GM19468 (cell line): Measurements from ENCODE around the gene OTOGL.

Source experiments
- ATAC-seq: cut with Tn5 transposase; IDR thresholded peaks from one replicate; pipeline ENCODE4 v1.9.1; 2021; ENCODE audit warnings: mild to moderate bottlenecking, moderate library complexity, moderate number of reproducible peaks; ENCODE audit not compliant: unreplicated experiment; ENCODE audit errors: extremely low read depth

The OTOGL gene

DNA sequence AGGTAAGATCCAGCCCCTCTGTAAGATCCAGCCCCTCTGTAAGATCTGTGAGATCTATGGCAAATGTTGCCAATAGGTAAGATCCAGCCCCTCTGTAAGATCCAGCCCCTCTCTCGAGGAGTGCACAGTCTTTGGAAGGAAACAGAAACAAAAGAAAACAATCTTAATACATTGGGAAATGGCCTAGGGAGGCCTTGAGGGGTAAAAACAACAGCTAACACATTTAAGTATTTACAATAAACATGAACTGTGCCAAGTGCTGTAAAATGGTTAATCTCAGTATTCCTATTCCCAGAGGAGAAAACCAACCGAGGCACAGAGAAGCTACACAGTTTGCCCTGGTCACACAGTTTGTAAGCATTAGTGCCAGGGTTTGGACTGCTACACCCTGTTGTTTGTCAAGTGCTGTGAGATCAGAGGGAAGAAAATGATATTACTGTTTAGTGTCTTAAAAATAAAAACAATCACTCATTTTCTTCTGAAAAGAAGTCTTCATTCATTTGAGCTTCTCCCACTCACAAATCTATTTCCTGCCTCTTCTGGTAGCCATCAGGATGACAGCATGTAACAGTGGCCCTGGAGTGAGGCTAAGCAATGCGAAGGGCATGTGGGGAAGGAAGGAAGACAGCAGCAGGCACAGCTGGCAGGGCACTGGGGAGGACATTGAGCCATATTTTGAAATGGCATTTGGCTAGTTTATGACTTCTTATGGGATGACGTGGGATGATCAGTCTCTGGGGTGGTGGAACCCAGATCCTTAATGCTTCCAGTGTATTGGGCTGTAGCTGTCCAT lies 226.0 kb downstream of the OTOGL start:
- no peak for ATAC-seq

DNA sequence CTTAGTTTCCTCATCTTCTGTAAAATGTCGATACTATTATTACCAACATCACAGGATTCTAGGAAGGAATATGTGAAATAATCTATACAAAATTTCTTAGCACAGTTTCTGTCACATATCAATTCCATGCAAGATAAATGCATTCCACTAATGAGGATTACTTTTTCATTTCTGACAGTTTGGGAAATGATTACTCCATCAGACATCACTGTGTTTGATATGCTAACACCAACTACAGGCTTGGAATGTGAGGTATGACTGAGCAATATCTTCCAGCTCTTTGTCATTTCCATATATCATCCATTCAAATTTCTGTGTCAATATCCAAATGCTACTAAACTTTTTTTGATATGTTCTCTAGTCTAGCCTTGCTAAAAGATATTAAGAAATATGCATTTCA lies 233.5 kb downstream of the OTOGL start:
- no peak for ATAC-seq

DNA sequence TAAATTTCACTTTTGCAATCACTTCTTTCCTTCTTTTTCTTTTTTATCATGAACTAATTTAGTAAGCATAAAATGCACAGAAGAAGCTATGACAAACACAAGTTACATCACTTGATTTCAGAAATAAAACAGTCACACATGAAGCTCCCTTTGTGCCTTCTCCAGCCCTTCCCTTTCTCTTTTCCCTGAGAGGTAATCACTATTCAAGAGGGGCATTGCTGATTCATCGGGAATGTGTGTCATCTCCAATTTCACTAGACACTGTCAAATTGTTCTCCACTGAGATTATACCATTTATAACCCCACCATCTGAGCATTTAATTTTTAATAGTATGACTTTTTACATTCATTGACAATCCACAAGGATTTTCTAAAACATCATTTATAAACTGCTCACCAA lies 253.1 kb downstream of the OTOGL start:
- no peak for ATAC-seq

DNA sequence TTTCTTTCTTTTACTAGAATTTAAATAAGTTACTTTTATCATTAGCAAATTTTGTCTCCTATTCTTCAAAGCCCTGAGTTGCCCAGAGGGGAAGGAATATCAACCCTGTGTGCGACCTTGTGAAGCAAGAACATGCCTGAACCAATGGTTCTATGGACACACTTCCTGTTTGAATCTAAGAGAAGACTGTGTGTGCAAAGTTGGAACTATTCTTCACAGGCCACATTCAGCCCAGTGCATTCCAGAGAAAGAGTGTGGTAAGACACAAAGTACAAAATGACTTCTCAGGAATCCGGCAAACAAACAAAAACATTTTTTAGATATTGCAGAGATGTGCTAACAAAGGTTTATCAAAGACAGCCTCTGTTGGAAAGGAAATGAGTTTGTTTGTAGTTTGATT lies 253.9 kb downstream of the OTOGL start:
- no peak for ATAC-seq

DNA sequence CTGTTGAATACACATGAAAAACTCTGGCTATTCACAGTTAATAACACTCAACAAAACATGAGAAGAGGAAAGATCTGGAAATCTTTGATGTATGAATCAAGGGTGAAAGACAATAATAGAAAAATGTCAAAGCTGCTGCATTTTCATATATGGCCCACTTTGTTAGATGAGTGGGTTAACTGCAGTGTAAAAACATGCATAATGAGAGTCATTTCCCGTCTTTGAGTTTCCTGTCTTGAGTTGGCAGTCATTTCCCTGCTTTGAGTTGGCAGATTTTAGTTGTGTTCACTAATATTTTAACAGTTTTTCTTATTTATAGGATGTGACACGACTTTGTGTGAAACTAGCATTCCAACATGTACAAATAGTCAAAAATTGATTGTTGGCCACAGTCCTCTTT lies 256.8 kb downstream of the OTOGL start:
- ATAC-seq, result no peak

DNA sequence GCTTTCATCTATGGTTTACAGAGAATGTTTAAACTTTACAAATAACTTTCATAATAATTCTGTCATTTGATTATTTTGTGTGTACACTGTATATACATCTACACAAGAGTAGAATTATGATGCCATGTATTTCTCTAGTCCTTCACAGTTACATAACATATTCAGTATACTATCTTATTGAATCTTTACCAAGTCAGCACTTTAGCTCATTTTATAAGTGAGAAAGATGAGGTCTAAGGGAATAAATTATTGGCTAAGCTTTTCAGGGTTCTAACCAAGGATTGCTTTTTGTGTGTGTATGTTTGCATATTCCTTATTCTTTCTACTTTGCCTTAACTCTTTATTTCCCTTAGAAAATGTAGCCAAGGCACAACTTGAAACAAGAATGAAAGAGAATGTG lies 260.4 kb downstream of the OTOGL start:
- no peak for ATAC-seq

DNA sequence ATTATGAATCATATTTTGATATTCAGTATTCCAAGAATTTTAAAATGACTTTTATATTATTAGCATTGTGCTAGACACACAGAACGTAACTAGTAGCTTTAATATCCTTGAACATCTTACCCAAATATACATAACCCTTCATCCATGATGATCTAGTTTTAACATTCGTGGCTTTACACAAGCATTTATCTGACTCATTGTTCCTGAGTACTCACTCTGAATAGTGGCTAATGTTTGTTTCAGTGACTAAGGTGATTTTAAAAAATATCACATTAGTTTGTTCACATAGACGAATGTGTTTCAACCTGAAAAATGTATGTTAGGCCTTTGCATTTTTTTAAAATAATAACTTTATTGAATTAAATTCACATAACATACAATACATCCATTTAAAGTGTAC lies 264.7 kb downstream of the OTOGL start:
- no peak for ATAC-seq

DNA sequence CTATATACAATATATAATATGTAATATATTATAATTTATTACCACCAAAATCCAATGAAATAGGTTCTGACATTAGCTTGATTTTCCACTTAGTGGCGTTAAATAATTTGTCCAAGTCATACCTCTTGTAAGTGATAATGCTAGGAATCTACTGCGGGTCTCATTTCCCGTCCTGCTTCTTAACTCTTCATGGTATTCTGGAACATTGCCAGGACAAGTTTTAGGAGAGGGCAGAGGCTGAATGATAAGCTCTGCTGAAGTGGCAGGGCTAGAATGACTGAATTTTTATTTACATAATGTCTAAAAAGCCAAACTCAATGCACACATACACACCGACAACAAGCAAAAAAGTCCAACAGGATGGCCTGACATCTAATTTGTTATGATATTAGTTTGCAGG lies 274.3 kb downstream of the OTOGL start:
- no peak for ATAC-seq

DNA sequence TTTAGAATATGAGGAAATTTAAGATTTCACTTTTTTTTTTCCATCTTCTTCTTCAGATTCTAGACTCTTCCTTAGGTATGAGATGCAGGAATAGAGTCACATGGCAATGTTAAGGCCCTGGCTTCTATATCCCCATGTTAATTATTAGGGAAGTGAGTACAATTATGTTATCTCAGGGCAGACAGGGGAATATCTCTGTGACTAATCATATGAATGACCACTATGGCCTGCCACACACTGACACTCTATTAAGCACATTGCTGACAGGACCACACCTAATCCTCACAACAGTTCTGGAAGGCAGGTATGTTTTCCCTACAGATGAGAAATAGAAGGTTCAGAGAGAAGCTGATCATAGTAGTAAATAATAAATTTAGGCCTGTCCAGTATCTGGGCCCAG lies 275.3 kb downstream of the OTOGL start:
- ATAC-seq, result no peak

DNA sequence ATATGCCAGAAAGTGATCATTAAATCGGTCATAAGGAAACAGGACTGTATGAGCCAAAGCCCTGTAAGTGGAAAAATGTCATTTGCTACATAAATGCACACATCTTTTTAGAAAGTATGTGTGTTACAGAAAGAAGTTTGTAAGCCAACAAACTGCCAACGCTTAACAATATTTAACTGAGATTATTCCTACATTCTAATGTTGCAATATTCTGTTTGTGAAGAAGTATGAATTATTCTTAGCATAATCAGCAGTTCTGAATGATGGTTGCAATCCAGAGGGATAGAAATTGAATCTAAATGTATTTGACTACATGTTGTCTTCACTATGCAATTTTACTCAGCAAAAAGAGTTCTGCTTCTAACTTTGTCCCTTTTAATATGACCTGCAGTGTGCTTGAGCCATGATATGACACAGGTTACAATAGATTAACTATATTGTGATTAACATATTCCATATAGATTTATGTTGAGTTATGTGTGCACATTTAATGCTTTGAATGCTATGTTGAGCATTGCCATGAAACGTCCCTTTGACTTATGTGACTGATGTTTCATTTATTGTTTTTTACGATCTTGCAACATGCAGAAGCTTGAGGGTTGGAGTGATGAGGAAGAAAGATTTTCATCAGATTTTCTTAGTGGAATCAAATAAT lies 277.9 kb downstream of the OTOGL start:
- no peak for ATAC-seq

DNA sequence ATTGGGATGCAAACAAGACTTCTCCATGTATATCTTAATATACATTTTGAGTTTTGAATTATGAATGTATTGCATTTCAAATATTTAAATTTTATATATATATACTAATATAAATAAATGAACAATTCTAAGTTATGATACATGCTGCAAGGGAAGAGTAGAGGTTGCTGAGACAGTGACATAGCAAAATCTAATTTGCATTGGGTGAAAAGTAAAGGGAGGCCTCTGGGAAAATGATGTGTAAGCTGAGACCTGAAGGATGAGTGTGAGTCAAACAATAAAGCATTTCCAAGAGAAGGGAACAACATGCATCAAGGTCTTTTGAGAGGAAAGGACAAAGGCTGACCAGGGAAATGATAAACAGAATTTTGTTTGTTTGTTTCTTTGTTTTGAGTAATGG lies 281.8 kb downstream of the OTOGL start:
- no peak for ATAC-seq

DNA sequence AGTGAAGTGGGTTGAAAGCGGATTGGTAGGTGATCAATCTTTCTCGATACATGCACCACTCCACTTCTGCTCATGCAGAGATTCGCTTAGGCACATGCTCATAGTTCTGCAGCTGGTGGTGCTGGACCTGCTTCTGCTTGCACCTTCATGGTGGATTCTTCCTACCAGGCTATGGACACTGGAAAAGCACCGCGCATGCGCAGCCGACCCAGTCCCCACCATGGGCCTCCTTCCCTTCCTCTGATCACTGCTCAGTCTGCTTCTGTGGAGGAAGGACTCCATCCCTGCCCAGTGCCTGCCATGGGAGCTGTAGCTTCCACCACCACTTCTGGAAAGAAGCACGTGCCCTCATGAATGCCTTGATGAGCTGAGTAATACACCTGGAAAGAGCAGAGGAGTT lies 282.9 kb downstream of the OTOGL start:
- no peak for ATAC-seq

DNA sequence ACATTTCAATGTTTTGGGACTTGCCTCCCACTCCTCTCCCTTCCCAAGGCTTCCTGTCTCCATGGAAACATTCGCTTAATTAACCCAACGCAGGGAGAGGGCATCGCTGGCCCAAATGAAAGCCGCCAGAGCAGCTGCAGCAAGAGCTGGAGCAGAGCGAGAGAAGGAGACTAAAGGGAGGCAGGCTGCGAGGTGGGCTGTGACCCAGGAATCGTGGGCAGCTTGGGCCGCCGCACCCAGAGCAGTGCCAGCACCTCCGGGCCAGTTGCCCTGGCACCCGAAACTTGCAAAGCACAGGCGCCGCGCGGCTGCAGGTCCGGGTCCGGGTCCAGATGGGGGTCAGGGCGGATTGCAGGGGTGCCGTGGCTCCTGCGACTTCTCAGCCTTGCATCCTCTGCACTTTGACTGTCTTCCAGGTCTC lies 301.2 kb downstream of the OTOGL start:
- no peak for ATAC-seq

DNA sequence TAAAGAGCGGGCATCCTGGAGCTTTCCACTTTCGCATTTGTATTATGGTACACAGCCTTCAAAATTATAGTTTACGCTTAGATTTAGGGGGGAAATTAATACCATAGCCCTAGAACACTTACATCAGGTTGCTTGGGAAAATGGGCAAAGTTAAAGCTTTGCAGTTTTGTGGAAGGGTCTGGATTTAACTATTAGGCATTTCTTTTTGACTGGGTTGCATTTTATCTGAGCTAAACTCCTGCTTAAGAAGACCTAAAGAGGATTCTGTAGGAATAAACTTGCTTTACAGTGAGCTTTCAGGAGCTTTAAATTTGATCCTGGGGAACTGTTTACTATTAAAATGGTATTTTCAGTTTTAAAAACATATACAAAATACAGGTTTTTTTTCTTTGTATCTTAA lies 301.9 kb downstream of the OTOGL start:
- ATAC-seq, result no peak

DNA sequence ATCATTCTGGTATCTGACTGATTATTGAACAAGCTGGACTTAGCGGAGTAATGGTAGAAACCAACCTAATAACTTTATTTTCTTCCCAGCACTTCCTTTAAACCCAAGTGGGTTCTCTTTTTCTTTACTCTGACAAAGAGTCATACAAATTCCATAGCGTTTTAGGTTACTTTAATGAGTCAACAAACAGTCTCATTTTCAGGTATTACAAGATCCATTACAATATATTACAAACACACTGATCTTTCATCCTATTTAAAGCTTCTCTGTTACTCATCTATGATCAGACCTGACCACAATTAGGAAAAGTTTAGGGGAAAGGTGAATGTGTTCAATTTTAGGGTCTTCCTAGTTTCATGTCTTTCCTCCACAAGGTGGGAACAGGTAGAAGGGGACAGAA lies 305.3 kb downstream of the OTOGL start:
- no peak for ATAC-seq

DNA sequence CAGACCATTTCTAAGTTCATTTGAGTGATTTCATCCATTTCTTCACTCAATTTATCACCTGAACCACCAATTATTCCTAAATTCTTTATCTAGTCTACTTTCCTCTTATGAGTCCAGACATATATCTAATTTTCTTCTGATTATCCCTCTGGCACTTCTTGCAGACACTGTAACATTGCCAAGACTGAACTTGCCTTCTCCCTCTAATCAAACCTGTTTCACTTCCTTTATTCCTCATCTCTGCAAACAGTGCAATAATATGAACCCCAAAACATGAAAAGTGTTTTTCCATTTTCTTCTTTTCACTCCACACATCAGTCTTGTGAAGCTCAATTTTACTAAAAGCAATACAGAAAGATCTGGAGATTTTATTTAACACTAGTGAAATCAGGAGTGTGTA lies 306.9 kb downstream of the OTOGL start:
- no peak for ATAC-seq

DNA sequence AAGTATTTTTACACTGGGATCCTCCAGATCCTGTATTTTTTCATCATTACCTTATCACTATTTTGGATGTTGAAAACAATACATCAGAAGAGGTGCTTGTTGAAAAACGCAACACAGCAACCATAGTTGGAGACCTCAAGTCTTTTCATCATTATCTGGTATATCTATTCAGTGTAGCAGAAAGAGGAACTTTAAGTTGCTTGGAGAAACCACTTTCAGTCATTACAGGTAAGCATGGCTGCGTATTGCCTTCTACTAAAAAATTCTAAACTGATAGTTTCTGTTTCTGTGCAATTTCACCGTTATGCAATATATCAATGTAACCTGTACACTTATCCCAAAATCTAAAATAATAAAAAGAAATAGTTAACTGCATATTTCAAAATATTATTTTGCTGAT lies 312.4 kb downstream of the OTOGL start:
- ATAC-seq, result no peak

DNA sequence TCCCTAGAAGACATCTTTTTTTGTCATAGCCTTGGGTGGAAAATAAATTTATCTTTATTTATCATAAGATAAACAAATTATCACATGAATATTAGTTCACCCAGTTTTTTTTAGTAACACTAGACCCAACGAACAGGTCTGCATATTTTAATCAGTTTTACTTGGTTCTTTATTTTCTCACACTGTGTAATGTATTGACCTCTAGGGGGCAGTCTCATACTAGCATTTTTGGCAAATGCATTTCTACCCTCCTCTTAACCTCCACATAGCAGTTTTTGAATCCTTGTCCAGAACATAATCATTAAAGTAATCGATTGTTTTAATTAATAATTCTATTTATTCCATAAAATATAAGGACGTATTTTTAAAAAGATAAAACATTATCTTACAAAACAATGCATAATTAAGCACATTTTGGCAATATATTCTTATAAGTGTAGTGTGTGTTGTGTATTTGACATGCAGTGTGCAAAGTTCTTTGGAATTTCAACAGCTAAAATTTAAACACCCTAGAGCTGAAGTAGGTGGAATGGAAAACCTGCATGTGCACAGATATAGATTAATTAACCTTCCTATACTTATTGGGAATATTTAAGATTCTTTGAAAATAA lies 313.1 kb downstream of the OTOGL start:
- no peak for ATAC-seq

DNA sequence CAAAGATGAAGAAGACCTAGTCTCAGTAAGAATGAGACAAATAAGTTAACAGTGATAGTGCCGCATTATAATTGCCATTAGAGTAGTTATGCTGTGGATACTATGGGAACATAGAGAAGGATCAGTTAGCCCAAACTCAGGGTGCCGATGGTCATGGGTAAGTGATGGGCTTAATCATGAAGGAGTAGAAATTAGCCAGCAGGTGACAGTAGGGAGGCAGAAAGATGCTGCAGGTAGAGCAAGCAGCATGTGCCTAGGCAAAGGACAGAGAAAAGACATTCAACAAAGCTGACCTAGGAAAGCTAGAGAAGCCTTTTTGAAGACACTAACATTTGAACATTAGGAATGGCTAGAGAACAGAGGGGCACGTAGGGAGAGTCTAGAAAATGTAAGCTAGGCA lies 314.1 kb downstream of the OTOGL start:
- no peak for ATAC-seq

DNA sequence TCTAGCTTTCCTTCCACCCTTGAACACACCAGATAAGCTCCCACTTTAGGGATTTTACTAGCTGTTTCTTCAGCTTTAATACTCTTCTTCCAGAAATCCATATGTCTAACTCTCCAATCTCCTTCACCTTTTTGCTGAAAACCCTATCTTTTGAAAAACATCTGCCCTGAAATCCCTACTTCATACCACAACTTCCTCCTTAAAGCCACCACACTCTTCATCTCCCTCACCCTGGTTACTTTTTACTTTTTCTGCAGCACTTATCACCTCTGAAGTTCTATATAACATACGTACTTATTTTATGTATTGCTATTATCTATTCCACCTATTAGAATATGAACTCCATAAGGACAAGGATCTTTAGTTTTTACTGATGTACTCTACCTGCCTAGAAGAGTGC lies 316.1 kb downstream of the OTOGL start:
- no peak for ATAC-seq

DNA sequence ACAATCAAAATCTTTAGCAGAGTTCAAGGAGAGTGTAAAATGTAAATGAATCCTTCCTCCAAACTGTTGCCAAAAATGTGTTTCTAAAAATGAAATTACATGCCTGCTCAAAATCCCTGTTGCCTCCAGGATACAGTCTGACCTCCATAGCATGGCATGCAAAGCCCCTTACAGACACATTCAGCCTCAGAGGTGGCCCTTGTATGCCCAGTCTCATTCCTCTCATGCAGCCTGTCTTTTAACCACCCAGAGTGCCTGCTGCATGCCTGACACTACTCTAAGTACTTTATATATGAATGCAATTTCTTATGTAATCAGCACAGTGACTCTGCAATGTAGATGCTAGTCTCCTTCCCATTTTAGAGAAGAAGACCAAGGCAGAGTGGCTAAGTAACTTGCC lies 320.3 kb downstream of the OTOGL start:
- no peak for ATAC-seq

DNA sequence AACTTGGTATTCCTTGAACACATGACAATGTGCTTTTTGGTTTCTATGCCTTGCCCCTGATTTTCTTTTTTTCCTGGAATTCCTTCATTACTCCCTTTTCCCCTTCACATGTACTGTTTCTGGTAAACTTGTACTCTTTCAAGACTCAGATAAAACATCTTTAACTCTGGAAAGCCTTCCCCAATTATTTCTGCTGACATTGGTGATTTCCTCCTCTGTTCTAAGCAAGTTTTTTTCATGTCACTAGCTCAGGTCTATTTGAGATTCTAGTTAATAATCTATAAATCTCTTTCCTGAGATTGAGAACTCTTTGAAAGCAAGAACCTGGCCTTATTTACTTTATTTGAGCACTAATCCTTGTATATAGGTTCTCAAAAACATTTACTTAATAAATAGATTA lies 320.7 kb downstream of the OTOGL start:
- no peak for ATAC-seq
